ENCODE results near the gene TPPP.
"Not testable (repeated sequence)": the region's sequence is repeated elsewhere in the genome, so short reads cannot be mapped to it uniquely, and the experiment has no call there.

TPPP gene

GRCh38 chr5:643811-644271, 49.3 kb downstream of the TPPP start:
- peak; percentile 52 for DNase-seq

GRCh38 chr5:643351-643801, 49.8 kb downstream of the TPPP start:
- DNase-seq, result peak; percentile 94

DNA sequence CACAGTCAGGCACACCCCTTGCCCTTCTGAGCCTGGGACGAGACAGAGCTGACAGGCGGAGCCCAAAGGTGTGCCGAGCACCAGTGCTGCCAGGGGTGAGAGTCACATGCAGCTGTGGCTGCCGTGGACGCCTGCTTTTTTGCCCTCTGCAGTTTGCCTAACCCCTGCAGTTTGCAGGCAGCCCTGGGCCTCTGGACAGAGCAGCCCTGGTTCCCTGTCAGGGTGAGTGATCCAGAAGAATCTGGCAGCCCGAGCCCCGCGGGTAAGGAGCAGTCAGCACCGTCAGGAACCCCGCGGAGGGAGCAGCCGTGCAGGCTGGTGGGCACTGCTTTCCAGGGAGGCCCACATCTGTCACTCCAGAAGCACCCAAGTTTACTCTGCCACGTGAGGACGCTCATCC, 50.7 kb downstream of the TPPP start:
- no peak for DNase-seq

GRCh38 chr5:641331-641765, 51.8 kb downstream of the TPPP start:
- DNase-seq, result no peak

DNA sequence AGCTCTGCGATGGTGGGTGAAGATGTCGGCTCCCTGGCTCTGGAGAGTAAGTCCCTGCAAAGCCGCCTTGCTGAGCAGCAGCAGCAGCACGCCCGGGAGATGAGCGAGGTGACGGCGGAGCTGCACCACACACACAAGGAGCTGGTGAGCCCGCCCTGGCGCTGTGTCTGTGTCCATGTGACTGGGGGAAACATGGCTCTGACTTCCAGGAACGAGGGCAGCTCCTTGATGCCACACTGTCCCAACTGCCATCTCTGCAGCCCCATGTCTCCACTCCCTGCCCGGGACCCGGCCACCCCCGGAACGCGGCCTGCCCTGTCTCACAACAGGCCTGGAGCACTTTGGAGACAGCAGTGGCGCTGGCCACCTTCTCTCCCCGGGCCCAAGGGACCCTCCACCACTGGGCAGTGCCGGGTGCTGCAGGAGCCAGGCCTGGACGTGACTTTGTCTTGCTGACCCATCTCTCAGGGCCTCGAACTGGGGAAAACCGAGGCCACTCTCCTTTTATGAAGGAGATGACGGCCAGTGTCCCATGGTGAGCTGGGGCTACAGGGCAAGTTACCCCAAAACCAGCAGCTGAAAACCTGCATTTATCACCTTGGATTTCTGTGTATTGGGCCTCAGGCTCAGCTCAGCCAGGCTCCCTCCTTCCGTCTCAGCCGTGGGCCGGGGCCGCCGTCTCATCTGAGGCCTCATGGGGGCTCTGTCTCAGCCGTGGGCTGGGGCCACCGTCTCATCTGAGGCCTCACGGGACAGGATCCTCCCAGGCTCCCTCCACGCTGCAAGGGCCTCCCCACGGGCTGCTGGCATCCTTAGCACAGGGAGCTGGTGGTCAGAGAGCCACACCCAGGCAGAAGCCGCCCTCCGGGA, 52.5 kb downstream of the TPPP start:
- no peak for DNase-seq

DNA sequence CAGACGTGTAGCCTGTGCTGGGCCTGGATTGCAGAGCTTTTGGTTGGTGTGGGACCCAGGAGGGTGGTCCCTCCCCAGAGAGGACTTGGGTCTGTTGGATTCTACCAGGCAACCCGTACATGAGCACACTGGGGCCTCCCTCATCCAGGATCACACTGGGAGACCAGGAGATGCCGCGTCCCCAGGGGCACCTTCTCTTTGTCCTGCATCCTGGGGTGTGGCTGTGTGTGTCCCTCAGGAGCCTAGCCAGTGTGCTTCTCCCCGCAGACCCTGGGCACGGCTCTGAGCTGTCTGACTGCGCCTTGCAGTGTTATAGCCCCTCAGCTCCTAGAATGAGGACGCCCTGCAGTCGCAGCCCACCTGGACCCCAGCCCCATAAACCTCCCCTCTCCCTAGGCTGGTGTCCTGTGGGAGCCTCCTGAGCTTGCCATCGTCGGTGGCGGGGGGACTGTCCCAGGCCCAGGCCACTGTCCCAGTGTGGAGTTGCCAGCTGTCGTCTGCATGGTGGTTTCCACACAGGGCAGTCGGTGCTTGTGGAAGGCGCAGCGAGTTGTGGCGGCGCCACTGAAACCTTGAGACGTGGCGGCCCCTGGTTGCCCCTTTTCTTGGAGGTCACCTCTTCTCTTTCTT, 53.5 kb downstream of the TPPP start:
- DNase-seq, result no peak

GRCh38 chr5:639253-639530, 54.0 kb downstream of the TPPP start:
- DNase-seq, result no peak

DNA sequence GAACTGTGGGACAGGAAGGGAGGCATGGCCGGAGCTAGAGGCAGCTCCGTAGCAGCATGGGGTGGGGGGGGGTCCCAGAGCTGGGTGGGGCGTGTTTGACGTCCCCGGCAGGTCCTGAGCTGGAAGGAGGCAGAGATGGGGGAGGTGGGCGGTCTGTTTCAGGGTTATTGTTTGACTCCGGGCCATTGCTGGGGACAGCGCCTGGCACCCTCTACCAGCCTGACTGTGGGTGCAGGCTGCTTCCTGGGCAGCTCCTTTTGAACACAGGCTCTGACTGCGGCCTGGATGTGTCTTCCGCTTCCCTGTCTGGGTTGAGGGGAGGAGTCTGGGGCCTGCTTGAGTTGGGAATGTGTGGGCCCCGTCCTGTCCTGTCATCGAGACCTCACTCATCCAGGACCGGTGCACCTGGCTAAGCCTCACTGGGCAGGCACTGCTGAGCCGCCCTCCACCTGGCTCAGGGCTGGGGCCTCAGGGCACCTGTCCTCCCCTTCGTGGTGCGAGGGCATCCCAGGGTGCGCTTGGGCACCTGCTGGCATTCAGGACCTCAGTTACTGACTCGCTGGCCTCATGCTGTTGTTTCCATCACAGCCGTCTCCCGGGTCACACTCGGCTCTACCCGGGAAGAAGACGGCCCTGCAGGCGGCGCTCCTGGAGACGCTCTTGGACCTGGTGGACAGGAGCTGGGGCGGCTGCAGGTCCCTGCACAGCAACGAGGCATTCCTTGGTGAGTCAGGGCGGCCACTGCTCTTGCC, 54.5 kb downstream of the TPPP start:
- no peak for DNase-seq

DNA sequence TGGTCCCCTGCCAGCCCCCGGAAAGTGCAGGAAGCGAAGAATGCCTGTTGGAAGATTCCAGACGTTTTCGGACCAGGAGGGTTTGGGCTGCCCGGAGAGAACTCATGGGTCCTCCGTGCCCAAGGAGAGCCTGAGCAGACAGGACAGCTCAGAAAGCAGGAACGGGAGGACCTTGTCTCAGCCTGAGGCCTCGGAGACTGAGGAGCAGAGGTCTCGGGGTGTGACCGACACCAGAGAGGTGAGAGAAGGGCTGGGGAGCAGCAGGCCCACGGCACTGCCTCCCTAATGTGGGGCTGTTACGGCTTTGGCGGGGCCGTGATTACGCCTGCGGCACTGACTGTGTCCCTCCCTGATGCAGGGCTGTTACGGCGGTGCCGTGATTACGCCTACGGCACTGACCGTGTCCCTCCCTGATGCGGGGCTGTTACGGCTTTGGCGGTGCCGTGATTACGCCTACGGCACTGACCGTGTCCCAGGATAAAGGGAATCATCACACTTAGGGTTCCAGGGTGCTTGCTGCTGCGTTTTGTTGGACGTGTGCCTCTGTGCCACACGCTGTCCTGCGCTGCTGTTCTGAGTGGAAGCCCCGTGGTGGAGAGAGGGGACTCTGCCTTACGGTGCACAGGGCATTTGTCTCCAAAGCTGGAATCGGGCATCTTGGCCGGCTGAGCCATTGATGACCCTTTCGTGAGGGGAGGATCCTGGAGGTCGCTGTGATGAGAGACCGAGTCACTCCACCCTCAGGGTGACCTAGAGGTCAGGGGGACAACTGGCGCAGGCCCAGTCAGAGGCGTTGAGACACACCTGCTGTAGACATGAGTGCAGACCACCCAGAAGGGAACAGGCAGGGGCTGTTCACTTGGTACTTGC, 55.3 kb downstream of the TPPP start:
- DNase-seq, result no peak

- no peak for DNase-seq
These were observed 56.2 kb downstream of the TPPP start for GRCh38 chr5:636951-637350.

GRCh38 chr5:635306-636055, 57.7 kb downstream of the TPPP start:
- DNase-seq, result no peak

DNA sequence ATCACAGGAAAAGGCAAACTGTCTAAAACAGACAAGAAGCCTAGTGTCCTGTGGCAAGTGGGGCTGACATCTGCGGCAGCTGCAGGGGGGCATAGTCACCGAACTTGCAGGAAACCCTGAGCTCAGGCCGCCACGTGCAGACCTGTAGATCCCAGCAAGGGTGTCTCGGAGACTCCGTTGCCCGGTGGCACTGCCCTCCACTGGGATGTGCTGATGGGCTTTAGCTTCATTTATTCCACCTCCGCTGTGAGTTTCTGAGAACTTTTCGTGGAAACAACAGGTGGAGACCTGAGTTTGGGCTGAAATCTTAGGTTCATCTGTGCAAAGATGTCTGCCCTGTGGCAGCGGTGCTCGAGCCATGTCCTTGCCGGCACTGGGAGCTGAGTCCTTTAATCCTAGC, 59.0 kb downstream of the TPPP start:
- no peak for DNase-seq

GRCh38 chr5:633501-633955, 59.6 kb downstream of the TPPP start:
- DNase-seq, result no peak

GRCh38 chr5:628351-629205, 64.6 kb downstream of the TPPP start:
- not testable (repeated sequence) for DNase-seq

DNA sequence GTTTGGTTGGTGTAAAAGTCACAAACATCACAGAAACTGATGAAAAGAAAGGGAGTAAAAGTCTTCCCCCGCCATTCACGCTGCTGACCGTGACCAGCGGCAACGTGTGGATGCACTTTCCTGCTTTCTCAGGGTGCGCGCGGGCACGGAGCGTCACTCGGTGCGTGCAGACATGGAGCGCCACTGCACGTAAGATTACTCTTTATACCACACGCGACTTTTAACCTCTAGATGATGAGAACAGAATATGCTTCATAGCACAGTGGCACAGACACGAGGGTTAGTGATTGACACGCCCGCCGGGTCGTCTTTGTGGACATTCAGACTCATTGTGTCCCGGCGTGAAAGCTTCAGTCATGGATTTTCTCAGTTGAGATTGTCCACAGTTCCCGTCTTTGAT, 65.3 kb downstream of the TPPP start:
- DNase-seq, result no peak

GRCh38 chr5:626850-627249, 66.3 kb downstream of the TPPP start:
- no peak for DNase-seq

- DNase-seq, result no peak
These were observed 67.6 kb downstream of the TPPP start for GRCh38 chr5:625516-625915.

GRCh38 chr5:624951-625230, 68.3 kb downstream of the TPPP start:
- DNase-seq, result no peak

DNA sequence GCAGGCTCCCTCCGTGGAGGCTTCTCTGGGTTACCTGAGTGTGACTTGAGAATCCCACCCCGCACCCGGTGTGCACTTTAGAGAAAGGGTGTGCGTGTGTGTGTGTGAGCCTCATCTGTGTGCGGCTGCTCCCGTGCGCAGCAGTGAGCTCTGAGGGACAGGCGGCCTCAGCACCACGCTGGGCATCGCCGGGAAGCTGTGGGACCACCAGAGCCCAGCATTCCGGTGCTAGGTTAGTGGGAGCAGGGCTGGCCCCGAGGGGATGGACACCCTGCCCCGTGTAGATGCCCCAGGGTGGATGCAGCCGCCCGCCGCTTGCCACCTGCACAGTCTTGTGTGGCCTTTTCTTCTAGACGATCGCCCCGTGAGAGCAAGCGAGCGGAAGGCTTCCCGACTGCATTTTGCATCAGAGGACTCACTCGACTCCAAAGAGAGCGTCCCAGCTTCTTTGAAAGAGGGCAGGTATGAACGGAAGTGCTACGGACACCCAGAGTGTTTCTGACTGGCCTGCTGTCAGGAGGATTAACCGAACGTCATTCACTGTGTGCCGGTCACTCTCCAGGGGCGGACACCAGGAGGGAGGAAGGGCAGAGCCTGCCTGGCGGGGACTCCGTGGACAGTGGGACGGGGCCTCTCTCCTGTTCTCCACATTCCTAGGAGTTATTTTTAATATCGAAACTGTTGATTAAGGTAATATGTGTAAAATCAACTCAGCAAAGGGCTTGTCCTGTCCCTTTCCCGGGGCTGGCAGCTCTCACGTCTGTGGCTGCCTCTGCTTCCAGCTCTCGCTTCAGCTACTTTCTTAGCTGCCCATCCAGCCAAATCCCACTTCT, 68.8 kb downstream of the TPPP start:
- DNase-seq, result no peak

- no peak for DNase-seq
These were observed 69.6 kb downstream of the TPPP start for GRCh38 chr5:623531-623930.
